ENCODE data around the gene TMEM183A.

- no peak for TF ChIP-seq EZH2 (IDR thresholded peaks at IDR 0.05)
- no peak for TF ChIP-seq POLR2AphosphoS5 (IDR thresholded peaks at IDR 0.05; ENCODE audit: borderline replicate concordance, low read depth, low read length)
These were observed 37.5 kb downstream of the TMEM183A start for GRCh38 chr1:203044546-203045250.

Measured in SK-N-MC (cell line).